NCI-H1105 treated with DMSO at 0.1 percent for 48 hours (cell line): ENCODE measurements around the gene RASA2.

Experiments used
- DNase-seq: peaks from one replicate; lab custom pipeline; 2025; lab: John Stamatoyannopoulos, UW

RASA2 gene

DNA sequence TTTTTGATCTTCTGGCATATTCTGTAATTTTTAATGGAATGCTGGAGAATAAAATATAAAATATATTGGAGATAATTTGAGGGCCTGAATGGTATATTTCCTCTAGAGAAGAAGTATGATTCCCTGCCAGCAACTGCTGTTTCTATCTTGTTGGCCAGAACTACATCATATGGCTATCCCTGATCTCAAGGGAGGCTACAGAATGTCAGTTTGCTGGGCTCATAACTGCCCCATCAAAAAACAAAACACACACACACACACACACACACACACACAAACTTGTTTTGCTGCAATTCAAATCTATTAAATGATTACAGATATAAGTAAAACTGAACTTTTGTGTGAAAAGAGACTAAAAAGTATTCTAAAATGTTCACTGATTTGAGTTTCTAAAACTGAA, 51.0 kb downstream of the RASA2 start:
- DNase-seq = no peak

GRCh38 chr3:141538568-141539240, 51.9 kb downstream of the RASA2 start:
- no peak for DNase-seq

DNA sequence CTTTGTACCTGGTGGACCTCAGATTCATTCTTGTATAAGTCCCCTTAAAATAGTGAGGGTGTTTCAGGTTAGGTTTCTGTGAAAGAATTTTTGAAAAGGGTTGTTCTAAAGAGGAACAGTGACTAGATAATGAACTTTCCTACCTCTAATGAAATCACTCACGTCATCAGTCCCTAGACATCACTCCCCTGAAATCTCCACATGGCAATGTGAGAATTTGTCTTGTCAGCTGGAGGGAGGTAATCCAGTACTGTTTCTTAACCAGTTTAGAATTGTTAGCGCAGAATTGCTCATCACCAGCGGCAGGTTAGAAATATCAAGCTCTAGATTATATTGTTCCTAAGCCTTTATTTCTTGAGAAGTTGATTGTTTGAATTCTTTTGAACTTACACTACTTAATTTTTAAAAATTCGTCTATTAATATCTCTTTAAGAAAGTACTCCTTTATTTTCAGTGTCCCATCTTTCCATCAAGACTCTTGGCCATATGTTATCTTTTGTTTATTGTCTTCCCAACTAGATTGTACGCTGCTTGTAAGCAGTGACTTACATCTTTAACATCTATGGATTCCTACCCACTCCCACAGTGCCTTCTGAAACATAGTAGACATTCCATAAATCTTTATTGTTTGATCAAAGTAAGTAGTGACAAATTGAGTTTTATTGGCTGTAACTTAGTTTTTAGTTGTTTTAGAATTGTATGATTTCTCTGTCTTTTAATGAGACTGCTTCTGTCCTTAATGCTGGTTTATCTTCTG, 52.8 kb downstream of the RASA2 start:
- DNase-seq = no peak

GRCh38 chr3:141540531-141540930, 53.7 kb downstream of the RASA2 start:
- DNase-seq = no peak

GRCh38 chr3:141542202-141542969, 55.6 kb downstream of the RASA2 start:
- DNase-seq = no peak

GRCh38 chr3:141542989-141543388, 56.2 kb downstream of the RASA2 start:
- no peak for DNase-seq

GRCh38 chr3:141544697-141545096, 57.9 kb downstream of the RASA2 start:
- DNase-seq = no peak

DNA sequence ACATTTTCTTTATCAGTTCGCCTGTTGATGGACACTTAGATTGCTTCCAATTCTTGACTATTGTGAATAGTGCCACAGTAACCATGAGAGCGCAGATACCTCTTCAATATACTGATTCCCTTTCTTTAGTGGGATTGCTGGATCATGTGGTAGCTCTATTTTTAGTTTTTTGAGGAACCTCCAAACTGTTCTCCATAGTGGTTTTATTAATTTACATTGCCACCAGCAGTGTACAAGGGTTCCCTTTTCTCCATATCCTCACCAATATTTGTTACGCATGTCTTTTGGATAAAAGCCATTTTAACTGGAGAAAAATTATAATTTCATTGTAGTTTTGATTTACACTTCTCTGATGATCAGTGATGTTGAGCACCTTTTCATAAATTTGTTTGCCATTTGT, 59.3 kb downstream of the RASA2 start:
- no peak for DNase-seq

GRCh38 chr3:141546586-141546985, 59.8 kb downstream of the RASA2 start:
- DNase-seq = no peak

DNA sequence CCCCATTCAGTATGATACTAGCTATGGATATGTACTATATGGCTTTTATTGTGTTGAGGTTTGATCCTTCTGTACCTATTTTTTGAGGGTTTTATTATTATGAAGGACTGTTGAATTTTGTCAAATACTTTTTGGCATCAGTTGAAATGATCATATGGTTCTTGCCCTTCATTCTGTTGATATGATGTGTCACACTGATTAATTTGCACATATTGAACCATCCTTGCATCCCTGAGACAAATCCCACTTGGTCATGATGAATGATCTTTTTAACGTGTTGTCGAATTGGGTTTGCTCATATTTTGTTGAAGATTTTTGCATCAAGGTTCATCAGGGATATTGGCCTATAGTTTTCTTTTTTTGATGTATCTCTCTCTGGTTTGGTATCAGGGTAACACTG, 61.0 kb downstream of the RASA2 start:
- no peak for DNase-seq

DNA sequence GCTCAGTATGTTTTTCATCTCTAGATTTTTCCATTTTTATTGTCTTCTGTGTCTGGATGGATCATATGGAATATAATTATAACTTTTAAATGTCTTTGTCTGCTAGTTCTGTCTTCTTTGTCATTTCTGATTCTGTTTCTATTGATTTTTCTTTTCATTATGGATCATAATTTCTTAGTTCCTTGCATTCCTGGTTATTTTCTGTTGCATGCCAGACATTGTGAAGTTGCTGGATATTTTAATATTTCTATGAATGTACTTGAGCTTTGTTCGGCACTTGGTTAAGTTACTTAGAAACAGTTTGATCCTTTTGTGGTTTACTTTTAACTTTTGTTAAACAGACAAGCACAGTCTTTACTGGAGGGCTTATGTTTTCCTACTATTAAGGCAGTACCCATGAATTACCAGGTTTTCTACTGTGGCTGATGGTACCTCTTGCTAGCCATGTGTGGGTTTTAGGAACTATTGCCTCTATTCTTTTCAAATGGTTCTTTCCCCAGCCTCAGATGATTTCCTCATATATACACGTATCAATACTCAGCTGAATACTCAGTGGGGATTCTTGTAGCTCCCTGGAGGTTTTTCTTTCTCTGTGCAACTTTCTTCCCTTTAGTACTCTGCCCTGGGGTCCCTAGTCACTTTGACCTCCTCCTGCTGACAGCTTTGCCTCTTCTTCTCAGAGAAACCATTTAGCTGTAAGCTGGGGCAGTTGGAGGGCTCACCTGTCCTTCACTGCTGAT, 64.3 kb downstream of the RASA2 start:
- DNase-seq = no peak

GRCh38 chr3:141552440-141552991, 65.7 kb downstream of the RASA2 start:
- no peak for DNase-seq

DNA sequence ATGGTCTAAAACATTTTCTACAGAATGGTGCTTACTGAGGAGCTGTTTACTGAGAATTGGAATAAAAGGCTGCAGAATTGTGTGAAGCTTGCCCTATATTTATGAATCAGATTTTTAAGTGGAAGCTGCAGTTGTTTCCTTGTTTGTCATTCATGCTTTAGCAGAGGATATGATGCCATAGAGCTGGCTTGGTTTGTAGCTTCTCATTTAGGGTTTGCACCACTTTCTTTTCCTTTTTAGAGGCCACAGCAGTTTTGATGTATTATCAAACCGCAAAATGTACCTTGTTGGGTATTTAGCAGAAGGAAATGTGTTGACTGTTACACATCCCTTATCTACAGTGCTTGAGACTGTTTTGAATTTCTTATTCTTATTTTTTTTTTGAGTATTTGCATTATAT, 66.2 kb downstream of the RASA2 start:
- no peak for DNase-seq

DNA sequence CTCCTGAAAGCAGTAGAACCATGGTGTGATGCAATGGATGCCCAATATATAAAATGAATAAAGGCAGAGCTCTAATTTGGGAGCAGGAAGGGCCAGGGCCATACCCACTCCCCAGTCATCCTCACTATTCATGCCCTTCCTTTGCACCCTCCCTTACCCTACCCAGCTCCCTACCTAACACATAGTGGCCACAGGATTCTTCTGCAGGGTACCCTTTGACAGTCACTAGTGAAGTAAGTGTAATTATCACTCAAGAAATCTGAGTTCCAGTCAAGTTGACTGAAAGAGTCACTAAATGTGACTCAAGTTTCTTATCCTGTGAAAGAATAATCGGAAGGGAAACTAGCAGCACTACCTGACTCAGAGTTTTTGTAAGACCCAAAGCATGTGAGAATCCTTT, 69.2 kb downstream of the RASA2 start:
- no peak for DNase-seq

GRCh38 chr3:141557961-141558706, 71.3 kb downstream of the RASA2 start:
- peak; percentile 29 for DNase-seq

GRCh38 chr3:141561426-141562034, 74.7 kb downstream of the RASA2 start:
- DNase-seq = peak; percentile 62

DNA sequence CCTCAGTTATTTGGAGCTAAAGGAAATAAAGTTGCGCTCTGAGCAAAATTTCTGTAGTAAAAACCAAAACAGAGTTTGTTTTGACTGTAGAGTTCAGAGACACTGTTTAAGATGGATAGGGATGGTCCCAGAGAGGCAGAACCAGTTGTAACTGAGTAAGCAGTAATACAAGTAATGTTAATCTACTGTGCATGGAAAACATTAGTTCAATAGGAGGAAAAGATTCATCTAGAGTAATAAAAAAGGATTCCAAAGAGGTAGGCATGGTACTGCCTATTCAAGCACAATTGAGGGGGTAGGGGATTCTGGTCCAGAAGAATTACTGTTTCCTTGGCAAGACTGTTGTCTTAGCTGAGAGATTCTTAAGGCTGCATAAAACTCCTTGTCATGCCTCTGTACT, 77.4 kb downstream of the RASA2 start:
- DNase-seq = no peak

DNA sequence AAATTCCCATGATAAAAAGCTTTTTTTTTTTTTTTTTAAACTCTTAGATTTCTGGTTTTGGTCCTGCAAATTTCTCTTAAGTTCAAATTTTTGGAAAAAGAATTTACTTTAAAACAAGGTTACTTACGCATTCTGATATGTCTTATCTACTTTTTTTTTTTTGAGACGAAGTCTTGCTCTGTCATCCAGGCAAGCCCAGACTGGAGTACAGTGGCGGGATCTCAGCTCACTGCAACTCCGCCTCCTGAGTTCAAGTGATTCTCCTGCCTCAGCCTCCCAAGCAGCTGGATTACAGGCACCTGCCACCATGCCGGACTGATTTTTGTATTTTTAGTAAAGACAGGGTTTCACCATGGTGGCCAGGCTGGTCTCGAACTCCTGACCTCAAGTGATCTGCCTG, 83.2 kb downstream of the RASA2 start:
- no peak for DNase-seq

DNA sequence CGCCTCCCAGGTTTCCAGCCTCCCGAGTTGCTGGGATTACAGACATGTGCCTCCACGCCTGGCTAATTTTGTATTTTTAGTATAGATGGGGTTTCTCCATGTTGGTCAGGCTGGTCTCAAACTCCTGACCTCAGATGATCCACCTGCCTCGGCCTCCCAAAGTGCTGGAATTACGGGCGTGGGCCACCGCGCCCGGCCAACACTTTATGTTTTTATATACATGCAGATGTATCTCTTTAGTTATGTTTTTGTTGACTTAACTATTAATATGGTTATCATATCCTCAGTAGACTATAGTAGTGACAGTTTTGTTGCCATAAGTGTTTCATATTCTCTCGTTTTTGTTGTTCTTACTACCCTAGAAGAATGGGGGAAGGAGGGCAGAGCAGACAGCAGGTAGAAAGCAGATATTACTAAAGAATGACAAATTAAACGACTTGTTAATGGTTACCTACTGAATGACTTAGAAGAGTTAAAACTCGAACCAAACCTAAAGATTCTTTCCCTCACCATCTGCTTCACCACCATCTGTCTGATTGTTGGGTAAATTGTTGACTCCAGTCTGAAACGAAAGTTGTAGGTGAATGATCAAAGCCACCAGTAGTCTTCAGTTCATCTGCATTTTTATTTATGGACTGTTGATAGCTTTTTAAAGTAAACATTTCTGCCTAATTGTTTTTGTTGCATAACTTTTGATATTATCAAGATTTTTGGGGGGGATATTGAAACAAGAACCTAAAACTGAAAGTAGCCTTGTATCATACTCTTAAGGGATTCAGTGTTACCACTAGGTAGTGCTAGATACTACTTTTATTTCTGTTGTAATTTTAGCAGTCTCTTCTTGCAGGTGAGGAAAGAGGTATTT, 89.3 kb downstream of the RASA2 start:
- DNase-seq = peak; percentile 57

- DNase-seq = no peak
Measured at GRCh38 chr3:141576744-141577052, 89.9 kb downstream of the RASA2 start.
